Caco-2 (cell line): ENCODE measurements around the gene ACTN4. TPM values are rescaled to one million over a fixed set of nuclear protein-coding genes. Genes with fewer than 3 reads are reported as not detected.
"Not testable (repeated sequence)": the region's sequence is repeated elsewhere in the genome, so short reads cannot be mapped to it uniquely, and the experiment has no call there.

Experiments
- BruUV-seq: library from RNA; stranded (reverse); fragments of 400-500 nt; replicated peaks from 2 replicates; lab custom pipeline; 2021; lab: Mats Ljungman, UMichigan
- CTCF ChIA-PET: fragments of 300-600 bp; sonication (Branson Sonifier 250); formaldehyde crosslinking; loops from one replicate; lab custom pipeline; 2022; ENCODE audit warnings: antibody characterized with exemption; lab: Charles Lee
- POLR2A ChIA-PET: fragments of 300-600 bp; sonication (Branson Sonifier 250); formaldehyde crosslinking; loops from one replicate; lab custom pipeline; 2022; ENCODE audit warnings: antibody characterized with exemption; lab: Charles Lee
- DNase-seq, 2 experiments: peaks; one replicate each; pipeline versions ENCODE4 v3.0.0 to v3.0.0-alpha.2; 2020 to 2022
- H3K27me3 ChIP-seq: replicated peaks from 2 replicates; pipeline ENCODE4 v1.6.0; 2011; ENCODE audit warnings: low read length; ENCODE audit not compliant: control insufficient read depth, insufficient read depth
- H3K36me3 ChIP-seq: 2 replicates; pipeline ENCODE4 v1.5.1; 2011; ENCODE audit warnings: low read length; ENCODE audit not compliant: control insufficient read depth, insufficient read depth
- H3K4me1 ChIP-seq: fragments of 250-450 bp; sonication (Bioruptor Pico); 2 replicates; pipeline ENCODE4 v1.5.1; 2020; ENCODE audit warnings: mild to moderate bottlenecking
- H3K4me3 ChIP-seq: 2 replicates; pipeline ENCODE4 v1.5.1; 2011; ENCODE audit warnings: low read depth, mild to moderate bottlenecking, control low read depth, low read length
- H3K9me3 ChIP-seq: fragments of 250-450 bp; sonication (Bioruptor Pico); 2 replicates; pipeline ENCODE4 v1.5.1; 2020; ENCODE audit warnings: mild to moderate bottlenecking, moderate library complexity
- H3K27ac Mint-ChIP-seq: one replicate; pipeline ENCODE4 v1.8.0; 2022; ENCODE audit warnings: mixed read lengths; ENCODE audit not compliant: unreplicated experiment
- H3K27me3 Mint-ChIP-seq: one replicate; pipeline ENCODE4 v1.8.0; 2022; ENCODE audit warnings: mixed read lengths; ENCODE audit not compliant: insufficient read depth, unreplicated experiment
- H3K36me3 Mint-ChIP-seq: one replicate; pipeline ENCODE4 v1.8.0; 2022; ENCODE audit warnings: mild to moderate bottlenecking, mixed read lengths; ENCODE audit not compliant: insufficient read depth, unreplicated experiment
- H3K4me1 Mint-ChIP-seq: one replicate; pipeline ENCODE4 v1.8.0; 2022; ENCODE audit warnings: low read depth, mixed read lengths; ENCODE audit not compliant: unreplicated experiment
- H3K4me3 Mint-ChIP-seq: one replicate; pipeline ENCODE4 v1.8.0; 2022; ENCODE audit warnings: mild to moderate bottlenecking, moderate library complexity, mixed read lengths; ENCODE audit not compliant: unreplicated experiment
- H3K9me3 Mint-ChIP-seq: one replicate; pipeline ENCODE4 v1.8.0; 2022; ENCODE audit warnings: mixed read lengths; ENCODE audit not compliant: unreplicated experiment
- CTCF ChIP-seq, 2 experiments: fragments of 200-600 bp in 1 of 2; IDR thresholded peaks; 1 replicate in 1 of 2; 2 replicates in 1 of 2; pipeline versions ENCODE4 v1.5.1 to v1.8.0; 2011 to 2022; ENCODE audit warnings: antibody characterized with exemption in 1 of 2, control low read depth in 1 of 2, inconsistent platforms in 1 of 2, low read depth in 1 of 2, low read length in 1 of 2, mild to moderate bottlenecking in 1 of 2, moderate library complexity in 1 of 2; ENCODE audit not compliant: insufficient read depth in 1 of 2, severe bottlenecking in 1 of 2, unreplicated experiment in 1 of 2
- intact Hi-C: fragments of 100-400 bp; cut with micrococcal nuclease; formaldehyde crosslinking; loops from one replicate; pipeline ENCODE4 v1.10.0; 2022; ENCODE audit not compliant: unreplicated experiment
- total RNA-seq: library from RNA; stranded (reverse); gene quantifications from 2 replicates; pipeline ENCODE4 v1.2.3, GENCODE V29; 2022

Gene ACTN4
- total RNA-seq, 1 experiment from 2014 or later, result 605 TPM

GRCh38 chr19:38745316-38745715 is 97.9 kb downstream of the ACTN4 start:
- Mint-ChIP-seq H3K27me3 (no peaks in the 10 kb centered on the region), H3K9me3 (no peaks in the 10 kb centered on the region), H3K36me3 (peaks cover 6% of the 10 kb centered on the region), H3K27ac (no peak overlapping the region), H3K4me1 (no peaks in the 10 kb centered on the region), H3K4me3 (no peak overlapping the region)
- Histone ChIP-seq H3K27me3 (no peaks in the 10 kb centered on the region), H3K4me1 (no peaks in the 10 kb centered on the region), H3K36me3 (no peaks in the 10 kb centered on the region), H3K4me3 (no peak overlapping the region), H3K9me3 (no peaks in the 10 kb centered on the region)
- BruUV-seq, result no TSS peak
- intact Hi-C loops, result no loop called here
- POLR2A ChIA-PET, result no interaction called here
- TF ChIP-seq CTCF (IDR thresholded peaks at IDR 0.05; ENCODE audit: insufficient read depth in 1 of 2, low read depth in 1 of 2, low read length in 1 of 2, severe bottlenecking in 1 of 2, unreplicated experiment in 1 of 2), result no peak
- CTCF ChIA-PET, result no interaction called here
- no peak for DNase-seq

GRCh38 chr19:38753783-38754182 is 106.3 kb downstream of the ACTN4 start:
- H3K9me3 Mint-ChIP-seq, BruUV-seq, H3K4me1 Mint-ChIP-seq, H3K27me3 Mint-ChIP-seq, H3K4me1 ChIP-seq, H3K4me3 Mint-ChIP-seq, H3K36me3 ChIP-seq, H3K36me3 Mint-ChIP-seq, H3K9me3 ChIP-seq, CTCF ChIA-PET, H3K4me3 ChIP-seq, H3K27ac Mint-ChIP-seq, POLR2A ChIA-PET, DNase-seq, H3K27me3 ChIP-seq, intact Hi-C loops: not testable (repeated sequence)

GRCh38 chr19:38754196-38754595 is 106.7 kb downstream of the ACTN4 start:
- H3K27me3 ChIP-seq, H3K36me3 ChIP-seq, H3K4me3 ChIP-seq, POLR2A ChIA-PET, H3K36me3 Mint-ChIP-seq, H3K4me1 ChIP-seq, H3K9me3 Mint-ChIP-seq, H3K4me3 Mint-ChIP-seq, CTCF ChIA-PET, DNase-seq, BruUV-seq, H3K4me1 Mint-ChIP-seq, intact Hi-C loops, H3K27ac Mint-ChIP-seq, H3K9me3 ChIP-seq, H3K27me3 Mint-ChIP-seq: not testable (repeated sequence)

GRCh38 chr19:38759590-38760003 is 112.1 kb downstream of the ACTN4 start:
- CTCF ChIA-PET, result no interaction called here
- H3K4me1 ChIP-seq, result peaks cover 9% of the 10 kb centered on the region; the same call in 1 of the 2 replicates
- no peaks in the 10 kb centered on the region for H3K27me3 ChIP-seq
- H3K36me3 Mint-ChIP-seq, result no peaks in the 10 kb centered on the region
- peaks cover 2% of the 10 kb centered on the region; the same call in 1 of the 2 replicates for H3K9me3 ChIP-seq
- H3K36me3 ChIP-seq, result no peaks in the 10 kb centered on the region
- H3K9me3 Mint-ChIP-seq, result no peaks in the 10 kb centered on the region
- H3K4me1 Mint-ChIP-seq, result peaks cover 4% of the 10 kb centered on the region
- BruUV-seq, result no TSS peak
- DNase-seq, result no peak
- POLR2A ChIA-PET, result no interaction called here
- no peaks in the 10 kb centered on the region for H3K27me3 Mint-ChIP-seq
- no peak overlapping the region for H3K4me3 Mint-ChIP-seq
- intact Hi-C loops, result no loop called here
- H3K4me3 ChIP-seq, result no peak overlapping the region
- no peak for TF ChIP-seq CTCF (IDR thresholded peaks at IDR 0.05; ENCODE audit: insufficient read depth in 1 of 2, low read depth in 1 of 2, low read length in 1 of 2, severe bottlenecking in 1 of 2, unreplicated experiment in 1 of 2)
- H3K27ac Mint-ChIP-seq, result no peak overlapping the region

GRCh38 chr19:38760805-38761517 is 113.5 kb downstream of the ACTN4 start:
- H3K4me1 Mint-ChIP-seq, BruUV-seq, H3K9me3 ChIP-seq, H3K4me1 ChIP-seq, H3K27ac Mint-ChIP-seq, CTCF ChIA-PET, H3K9me3 Mint-ChIP-seq, DNase-seq, H3K4me3 ChIP-seq, H3K36me3 ChIP-seq, H3K36me3 Mint-ChIP-seq, H3K27me3 ChIP-seq, H3K27me3 Mint-ChIP-seq, H3K4me3 Mint-ChIP-seq, intact Hi-C loops: not testable (repeated sequence)
- POLR2A ChIA-PET, result interaction anchor here (0.6 to 0.7 kb wide), 4 partner anchors 71 to 170 kb away, joined by 3 to 12 read pairs (median 4); partner anchors contain the start of genes MRPS12 and NFKBIB
